Fibroblast of skin of left quadriceps (primary cell): Measurements from ENCODE around the gene CSMD2.

Source experiments
- DNase-seq, 2 experiments: peaks; one replicate each; pipeline ENCODE4 v3.0.0-alpha.2; 2013; ENCODE audit warnings: low read depth in 2 of 2

The CSMD2 gene

GRCh38 chr1:34155860-34156259 is 9.2 kb downstream of the CSMD2 start:
- DNase-seq = peak; percentile 15 to 31

GRCh38 chr1:34153246-34153645 is 11.8 kb downstream of the CSMD2 start:
- no peak for DNase-seq

GRCh38 chr1:34149501-34149900 is 15.5 kb downstream of the CSMD2 start:
- DNase-seq = no peak

- no peak for DNase-seq
Observed at GRCh38 chr1:34147301-34147700, 17.7 kb downstream of the CSMD2 start.

- DNase-seq = no peak
Observed at GRCh38 chr1:34144766-34145165, 20.3 kb downstream of the CSMD2 start.

- no peak for DNase-seq
Observed at GRCh38 chr1:34143975-34144374, 21.1 kb downstream of the CSMD2 start.

GRCh38 chr1:34140011-34140676 is 24.9 kb downstream of the CSMD2 start:
- DNase-seq = no peak

- DNase-seq = no peak
Observed at GRCh38 chr1:34137411-34137810, 27.6 kb downstream of the CSMD2 start.

- no peak for DNase-seq
Observed at GRCh38 chr1:34132161-34132420, 32.9 kb downstream of the CSMD2 start.

GRCh38 chr1:34131396-34132160 is 33.5 kb downstream of the CSMD2 start:
- no peak for DNase-seq

GRCh38 chr1:34130306-34130705 is 34.7 kb downstream of the CSMD2 start:
- DNase-seq = no peak

- DNase-seq = no peak
Observed at GRCh38 chr1:34129630-34130029, 35.4 kb downstream of the CSMD2 start.

- no peak for DNase-seq
Observed at GRCh38 chr1:34128186-34128889, 36.7 kb downstream of the CSMD2 start.

GRCh38 chr1:34127006-34128000 is 37.7 kb downstream of the CSMD2 start:
- DNase-seq = no peak

GRCh38 chr1:34126486-34126885 is 38.5 kb downstream of the CSMD2 start:
- DNase-seq = no peak

GRCh38 chr1:34125721-34126380 is 39.2 kb downstream of the CSMD2 start:
- no peak for DNase-seq

- no peak for DNase-seq
Observed at GRCh38 chr1:34122080-34122932, 42.7 kb downstream of the CSMD2 start.

GRCh38 chr1:34115233-34115632 is 49.8 kb downstream of the CSMD2 start:
- no peak for DNase-seq

GRCh38 chr1:34113887-34114286 is 51.1 kb downstream of the CSMD2 start:
- DNase-seq = no peak

- DNase-seq = no peak
Observed at GRCh38 chr1:34113362-34113761, 51.7 kb downstream of the CSMD2 start.
